NCI-H1048 (cell line): ENCODE measurements around the gene DNAH2.

Experiments
- DNase-seq: peaks from one replicate; lab custom pipeline; 2025; lab: John Stamatoyannopoulos, UW

The DNAH2 gene

GRCh38 chr17:7716901-7717755 is at the start of gene DNAH2:
Gene DNAH2, plus strand, starts transcription at chr17:7717744. Its CDS starts 1,991 bp downstream, at chr17:7719735.
- DNase-seq = peak; percentile 83

GRCh38 chr17:7668482-7668881 is 49.1 kb upstream of the DNAH2 start:
- DNase-seq = no peak

GRCh38 chr17:7673239-7673638 is 44.3 kb upstream of the DNAH2 start:
- no peak for DNase-seq

- no peak for DNase-seq
Measured at GRCh38 chr17:7674934-7675333, 42.6 kb upstream of the DNAH2 start.

- DNase-seq = no peak
Measured at GRCh38 chr17:7676533-7676932, 41.0 kb upstream of the DNAH2 start.

GRCh38 chr17:7677388-7678067 is 40.0 kb upstream of the DNAH2 start:
- no peak for DNase-seq

GRCh38 chr17:7684851-7685532 is 32.6 kb upstream of the DNAH2 start:
- DNase-seq = no peak

- DNase-seq = peak; percentile 85
Measured at GRCh38 chr17:7685533-7686221, 31.9 kb upstream of the DNAH2 start.

GRCh38 chr17:7686222-7687071 is 31.1 kb upstream of the DNAH2 start:
- DNase-seq = peak; percentile 76

GRCh38 chr17:7687072-7687907 is 30.3 kb upstream of the DNAH2 start, which contains the start of gene TP53:
Gene TP53, minus strand, starts transcription at chr17:7687490. Its CDS starts 10,896 bp downstream, at chr17:7676594.
- DNase-seq = peak; percentile 79

- peak; percentile 93 for DNase-seq
Measured at GRCh38 chr17:7687908-7688807, 29.4 kb upstream of the DNAH2 start, which contains the start of gene WRAP53. Gene WRAP53, plus strand, starts transcription at chr17:7688477. Its CDS starts 172 bp downstream, at chr17:7688649.

GRCh38 chr17:7688808-7689316 is 28.7 kb upstream of the DNAH2 start:
- DNase-seq = no peak

- no peak for DNase-seq
Measured at GRCh38 chr17:7695586-7695985, 22.0 kb upstream of the DNAH2 start.

GRCh38 chr17:7697828-7698588 is 19.5 kb upstream of the DNAH2 start:
- DNase-seq = no peak

GRCh38 chr17:7700510-7700909 is 17.0 kb upstream of the DNAH2 start:
- no peak for DNase-seq

- no peak for DNase-seq
Measured at GRCh38 chr17:7701681-7702080, 15.9 kb upstream of the DNAH2 start.

GRCh38 chr17:7702776-7703175 is 14.8 kb upstream of the DNAH2 start:
- no peak for DNase-seq
